H1 (cell line): ENCODE measurements around the gene BRS3. TPM values are rescaled to one million over a fixed set of nuclear protein-coding genes. Genes with fewer than 3 reads are reported as not detected.

Experiments used
- CTCF ChIA-PET: fragments of 300-600 bp; sonication (Branson Sonifier 250); formaldehyde crosslinking; loops from one replicate; lab custom pipeline; 2021; ENCODE audit not compliant: partially characterized antibody; lab: Charles Lee
- POLR2A ChIA-PET: fragments of 300-600 bp; sonication (Branson Sonifier 250); formaldehyde crosslinking; loops from one replicate; lab custom pipeline; 2021; ENCODE audit warnings: inconsistent platforms; ENCODE audit not compliant: partially characterized antibody; lab: Charles Lee
- DNase-seq, 2 experiments: peaks; one replicate each; pipeline versions ENCODE4 v3.0.0 to v3.0.0-alpha.2; 2010 to 2022; ENCODE audit warnings: low spot score in 2 of 2, low read depth in 1 of 2, mixed read lengths in 1 of 2
- FAIRE-seq: peaks from 2 replicates; lab custom pipeline; 2011; peaks lifted over from hg19 to GRCh38; lab: Jason Lieb, UNC
- H2AFZ ChIP-seq: 2 replicates; pipeline ENCODE4 v1.8.1; 2012; ENCODE audit warnings: low read length, inconsistent platforms
- H2AK5ac ChIP-seq: 2 replicates; pipeline ENCODE4 v1.6.1; 2013; ENCODE audit warnings: low read depth, low read length
- H2BK120ac ChIP-seq: replicated peaks from 2 replicates; pipeline ENCODE3; 2013; ENCODE audit warnings: low read depth, low read length, inconsistent platforms
- H2BK12ac ChIP-seq: 2 replicates; pipeline ENCODE4 v1.6.1; 2013; ENCODE audit warnings: low read depth, low read length
- H2BK15ac ChIP-seq: 2 replicates; pipeline ENCODE4 v1.6.1; 2013; ENCODE audit warnings: low read length
- H2BK20ac ChIP-seq: 2 replicates; pipeline ENCODE4 v1.6.1; 2013; ENCODE audit warnings: low read length
- H2BK5ac ChIP-seq: 2 replicates; pipeline ENCODE4 v1.6.1; 2013; ENCODE audit warnings: low read depth, low read length
- H3K14ac ChIP-seq: 2 replicates; pipeline ENCODE4 v1.6.1; 2013; ENCODE audit warnings: inconsistent platforms; ENCODE audit not compliant: insufficient read length
- H3K18ac ChIP-seq: 2 replicates; pipeline ENCODE4 v1.6.1; 2013; ENCODE audit warnings: low read length; ENCODE audit errors: extremely low read depth
- H3K23ac ChIP-seq: 2 replicates; pipeline ENCODE4 v1.6.1; 2013; ENCODE audit warnings: inconsistent platforms; ENCODE audit not compliant: insufficient read length
- H3K23me2 ChIP-seq: 2 replicates; pipeline ENCODE4 v1.6.1; 2013; ENCODE audit warnings: low read depth, low read length
- H3K27ac ChIP-seq: 2 replicates; pipeline ENCODE4 v1.6.1; 2011; ENCODE audit warnings: low read depth, low read length, inconsistent platforms
- H3K27me3 ChIP-seq, 4 experiments: replicated peaks in 1 of 4; 1 replicate in 1 of 4; 2 replicates in 3 of 4; pipeline versions ENCODE4 v1.6.1 to v1.8.1; 2011 to 2013; ENCODE audit warnings: low read length in 3 of 4, mild to moderate bottlenecking in 3 of 4, inconsistent platforms in 2 of 4, mixed read lengths in 2 of 4, moderate library complexity in 1 of 4; ENCODE audit not compliant: control insufficient read depth in 3 of 4, insufficient read depth in 3 of 4; ENCODE audit errors: extremely low read depth in 1 of 4
- H3K36me3 ChIP-seq, 4 experiments: 2 replicates each; pipeline versions ENCODE4 v1.6.1 to v1.8.1; 2011 to 2013; ENCODE audit warnings: mild to moderate bottlenecking in 4 of 4, low read length in 3 of 4, moderate library complexity in 2 of 4, control low read depth in 1 of 4, inconsistent platforms in 1 of 4; ENCODE audit not compliant: insufficient read depth in 4 of 4, control insufficient read depth in 2 of 4
- H3K4ac ChIP-seq: replicated peaks from 2 replicates; pipeline ENCODE3; 2013; ENCODE audit warnings: low read length, low read depth, mixed read lengths, inconsistent platforms; ENCODE audit not compliant: insufficient read length
- H3K4me1 ChIP-seq, 4 experiments: replicated peaks in 1 of 4; 1 replicate in 1 of 4; 2 replicates in 3 of 4; pipeline versions ENCODE4 v1.6.1 to v1.8.1; 2011 to 2013; ENCODE audit warnings: low read length in 3 of 4, inconsistent platforms in 2 of 4, mixed read lengths in 1 of 4; ENCODE audit not compliant: insufficient read depth in 4 of 4, control insufficient read depth in 3 of 4
- H3K4me2 ChIP-seq, 2 experiments: 2 replicates each; pipeline versions ENCODE4 v1.6.1 to v1.8.1; 2011 to 2013; ENCODE audit warnings: low read depth in 2 of 2, low read length in 2 of 2, control low read depth in 1 of 2, inconsistent platforms in 1 of 2, mild to moderate bottlenecking in 1 of 2; ENCODE audit not compliant: insufficient read depth in 1 of 2
- H3K4me3 ChIP-seq, 4 experiments: fragments of 200-600, 300-600 bp in 1 of 4; sonication (generic), shearing (Covaris generic), sonication (Bioruptor Twin) in 1 of 4; 2 replicates each; pipeline versions ENCODE4 v1.5.1 to v1.8.1; 2011 to 2016; ENCODE audit warnings: low read length in 4 of 4, low read depth in 3 of 4, control low read depth in 2 of 4, inconsistent platforms in 2 of 4, mild to moderate bottlenecking in 2 of 4, mixed read lengths in 1 of 4, moderate library complexity in 1 of 4; ENCODE audit not compliant: insufficient read depth in 2 of 4; ENCODE audit errors: extremely low read depth in 1 of 4
- H3K56ac ChIP-seq: replicated peaks from 2 replicates; pipeline ENCODE3; 2013; ENCODE audit warnings: low read depth, mild to moderate bottlenecking, mixed read lengths, low read length, inconsistent platforms; ENCODE audit not compliant: insufficient read length
- H3K79me1 ChIP-seq: 2 replicates; pipeline ENCODE4 v1.6.1; 2013; ENCODE audit warnings: low read depth, low read length, control low read depth
- H3K79me2 ChIP-seq, 2 experiments: 2 replicates each; pipeline versions ENCODE4 v1.6.1 to v1.8.1; 2012 to 2013; ENCODE audit warnings: low read length in 2 of 2, mild to moderate bottlenecking in 2 of 2, inconsistent platforms in 1 of 2; ENCODE audit not compliant: insufficient read depth in 2 of 2, control insufficient read depth in 1 of 2
- H3K9ac ChIP-seq, 4 experiments: replicated peaks in 1 of 4; 1 replicate in 1 of 4; 2 replicates in 3 of 4; pipeline versions ENCODE4 v1.6.1 to v1.8.1; 2011 to 2013; ENCODE audit warnings: low read depth in 3 of 4, low read length in 3 of 4, control low read depth in 2 of 4, mild to moderate bottlenecking in 2 of 4, moderate library complexity in 2 of 4, inconsistent platforms in 1 of 4; ENCODE audit errors: extremely low read depth in 1 of 4
- H3K9me3 ChIP-seq, 2 experiments: 2 replicates each; pipeline versions ENCODE4 v1.6.1 to v1.8.1; 2012 to 2013; ENCODE audit warnings: mild to moderate bottlenecking in 2 of 2, moderate library complexity in 2 of 2, control low read depth in 1 of 2, inconsistent platforms in 1 of 2, low read depth in 1 of 2, low read length in 1 of 2, mixed read lengths in 1 of 2; ENCODE audit not compliant: insufficient read depth in 2 of 2
- H4K20me1 ChIP-seq, 2 experiments: replicated peaks in 1 of 2; 2 replicates each; pipeline versions ENCODE3 to v1.8.1; 2011 to 2013; ENCODE audit warnings: inconsistent platforms in 2 of 2, low read length in 2 of 2, mild to moderate bottlenecking in 1 of 2; ENCODE audit not compliant: insufficient read depth in 2 of 2, control insufficient read depth in 1 of 2
- H4K5ac ChIP-seq: 2 replicates; pipeline ENCODE4 v1.6.1; 2013; ENCODE audit warnings: low read length, low read depth, mixed read lengths, inconsistent platforms; ENCODE audit not compliant: insufficient read length
- H4K8ac ChIP-seq: 2 replicates; pipeline ENCODE4 v1.8.0; 2013; ENCODE audit warnings: mild to moderate bottlenecking, moderate library complexity, low read length, inconsistent platforms; ENCODE audit not compliant: insufficient read depth; ENCODE audit errors: extremely low read depth
- H4K91ac ChIP-seq: replicated peaks from 2 replicates; pipeline ENCODE3; 2013; ENCODE audit warnings: low read length, mixed read lengths, inconsistent platforms; ENCODE audit not compliant: insufficient read length
- BACH1 ChIP-seq: IDR thresholded peaks from 2 replicates; pipeline ENCODE4 v1.6.1; 2012; ENCODE audit warnings: low read length, improper control_type of control experiment
- HDAC2 ChIP-seq, 2 experiments: fragments of 300-600 bp in 1 of 2; sonication (generic) in 1 of 2; IDR thresholded peaks; 2 replicates each; pipeline ENCODE4 v1.6.1; 2011 to 2012; ENCODE audit warnings: low read depth in 2 of 2, low read length in 2 of 2, mild to moderate bottlenecking in 2 of 2, moderate library complexity in 2 of 2, borderline replicate concordance in 1 of 2, inconsistent platforms in 1 of 2
- PHF8 ChIP-seq: fragments of 200-600 bp; sonication (generic); conservative IDR thresholded peaks from 2 replicates; pipeline ENCODE4 v1.7.1; 2012; ENCODE audit warnings: low read depth, mild to moderate bottlenecking, inconsistent platforms, low read length, moderate library complexity
- RNF2 ChIP-seq: fragments of 200-900, 300-1000 bp; sonication (generic); IDR thresholded peaks from 2 replicates; pipeline ENCODE4 v1.7.1; 2016; ENCODE audit warnings: borderline replicate concordance, low read depth, mild to moderate bottlenecking, antibody characterized with exemption, low read length; ENCODE audit not compliant: poor library complexity, severe bottlenecking; ENCODE audit errors: missing control alignments
- RXRA ChIP-seq: IDR thresholded peaks from 2 replicates; pipeline ENCODE4 v1.6.1; 2011; ENCODE audit warnings: low read depth, mild to moderate bottlenecking, low read length, moderate library complexity; ENCODE audit not compliant: insufficient read depth
- SP4 ChIP-seq: IDR thresholded peaks from 2 replicates; pipeline ENCODE4 v1.6.1; 2012; ENCODE audit warnings: low read length, inconsistent platforms
- TAF7 ChIP-seq: optimal IDR thresholded peaks from 2 replicates; pipeline ENCODE3; 2011; ENCODE audit warnings: low read depth, mild to moderate bottlenecking, inconsistent platforms, low read length, moderate library complexity, borderline replicate concordance
- WGBS, 2 experiments: shearing (Covaris generic) in 1 of 2; methylation state at CpG; one replicate each; pipeline versions ENCODE4 v1.1.6 to v1.1.7; 2013 to 2015; ENCODE audit warnings: low lambda C conversion rate in 2 of 2, mixed read lengths in 2 of 2, inconsistent platforms in 1 of 2, low coverage in 1 of 2, missing lambda C conversion rate in 1 of 2; ENCODE audit not compliant: insufficient replicate concordance in 2 of 2, insufficient coverage in 1 of 2, insufficient read length in 1 of 2; ENCODE audit errors: extremely low coverage in 1 of 2, missing lambda C conversion rate in 1 of 2; 5-methylcytosine and 5-hydroxymethylcytosine counted together
- polyA plus RNA-seq, 7 experiments: library from polyadenylated mRNA; depleted of rRNA in 3 of 7; stranded (reverse) in 5 of 7; unstranded in 2 of 7; fragments of >200 nt in 5 of 7; fragments of 200-250 nt in 2 of 7; gene quantifications; 1 replicate in 5 of 7; 2 replicates in 1 of 7; 4 replicates in 1 of 7; pipeline versions ENCODE4 v1.2.1 to v1.2.3, GENCODE V29; 2011 to 2013; ENCODE audit warnings: missing spikeins in 2 of 7, mixed read lengths in 2 of 7
- total RNA-seq: library from RNA; stranded (reverse); fragmentation: NEBNext Ultra II Directional; extraction: Animal tissue kit (Norgen Biotek cat#: 25700); gene quantifications from 2 replicates; pipeline ENCODE4 v1.2.1, GENCODE V29; 2021
- TF ChIP-seq, protein P1 (sequence below): IDR thresholded peaks from 2 replicates; pipeline ENCODE4 v1.6.1; 2012; ENCODE audit warnings: inconsistent platforms
- TF ChIP-seq, protein P2 (sequence below), 3 experiments: IDR thresholded peaks; 1 replicate in 2 of 3; 2 replicates in 1 of 3; pipeline versions ENCODE4 v1.5.1 to v1.6.1; 2011; ENCODE audit warnings: low read length in 3 of 3, mild to moderate bottlenecking in 3 of 3, inconsistent platforms in 2 of 3, low read depth in 1 of 3, moderate library complexity in 1 of 3; ENCODE audit not compliant: insufficient read depth in 1 of 3; ENCODE audit errors: control extremely low read depth in 1 of 3

BRS3 gene
- total and polyA plus RNA-seq, 2 of the 8 experiments (the other 6 are each of a cell fraction or from before 2014, with no cell fraction given), result not detected

DNA sequence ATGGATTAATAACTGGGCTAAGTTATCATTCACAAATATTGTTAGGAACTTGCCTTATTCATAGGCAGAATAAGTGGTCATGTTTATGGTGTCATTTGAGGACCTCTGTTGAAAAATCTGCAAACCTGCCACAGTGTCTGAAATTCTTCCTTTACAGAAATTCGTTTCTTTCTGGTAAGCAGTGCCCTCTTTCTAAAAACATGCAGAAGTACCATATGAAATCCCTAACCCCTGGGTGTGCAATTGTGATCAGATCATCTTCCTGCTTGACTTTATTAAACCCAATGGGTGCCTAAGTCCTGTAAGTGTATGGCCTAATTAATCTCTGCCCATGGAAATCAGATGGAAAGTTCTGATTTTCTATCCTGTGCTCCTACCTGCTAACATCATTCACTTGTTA, 5.3 kb downstream of the BRS3 start:
- H3K56ac ChIP-seq, result no peak overlapping the region
- no peak overlapping the region for H3K4me2 ChIP-seq
- H3K4me3 ChIP-seq, result no peak overlapping the region
- H2BK20ac ChIP-seq, result no peak overlapping the region
- H2AFZ ChIP-seq, result no peak overlapping the region
- no peak overlapping the region for H2BK12ac ChIP-seq
- no peak overlapping the region for H4K8ac ChIP-seq
- H3K79me2 ChIP-seq, result peaks cover 0 to 4% of the 10 kb centered on the region in 2 experiments; a peak in 2 of 4 replicates
- FAIRE-seq, result no peak
- H3K18ac ChIP-seq, result no peak overlapping the region
- no peak overlapping the region for H3K14ac ChIP-seq
- no peak overlapping the region for H3K27ac ChIP-seq
- H3K79me1 ChIP-seq, result no peaks in the 10 kb centered on the region
- no peak overlapping the region for H2BK120ac ChIP-seq
- no peak overlapping the region for H4K5ac ChIP-seq
- no peak overlapping the region for H2AK5ac ChIP-seq
- H2BK5ac ChIP-seq, result no peak overlapping the region
- H4K91ac ChIP-seq, result no peak overlapping the region
- no peak overlapping the region for H2BK15ac ChIP-seq
- H3K23ac ChIP-seq, result no peak overlapping the region
- no peaks in the 10 kb centered on the region for H3K23me2 ChIP-seq
- no peak for DNase-seq
- H3K4me1 ChIP-seq, result no peaks in the 10 kb centered on the region
- H3K4ac ChIP-seq, result no peak overlapping the region
- H3K36me3 ChIP-seq, result no peaks in the 10 kb centered on the region
- H3K27me3 ChIP-seq, result no peaks in the 10 kb centered on the region
- H3K9me3 ChIP-seq, result no peaks in the 10 kb centered on the region
- no peak overlapping the region for H3K9ac ChIP-seq
- WGBS, 2 experiments, result 100% methylated on average over 1 of the region's 1 CpG; no CpG with 5 or more reads in 1 of the 2 experiments
- ChIA-PET CTCF (no interaction called here), POLR2A (no interaction called here)
- H4K20me1 ChIP-seq, result no peaks in the 10 kb centered on the region
- TF ChIP-seq HDAC2 (IDR thresholded peaks at IDR 0.05; ENCODE audit: borderline replicate concordance in 1 of 2, low read depth in 2 of 2, low read length in 2 of 2), result no peak
- TF ChIP-seq, protein P1, sequence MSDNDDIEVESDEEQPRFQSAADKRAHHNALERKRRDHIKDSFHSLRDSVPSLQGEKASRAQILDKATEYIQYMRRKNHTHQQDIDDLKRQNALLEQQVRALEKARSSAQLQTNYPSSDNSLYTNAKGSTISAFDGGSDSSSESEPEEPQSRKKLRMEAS, result no peak
- no peak for TF ChIP-seq BACH1
- TF ChIP-seq SP4, result no peak
- TF ChIP-seq TAF7, result no peak
- TF ChIP-seq, protein P2, sequence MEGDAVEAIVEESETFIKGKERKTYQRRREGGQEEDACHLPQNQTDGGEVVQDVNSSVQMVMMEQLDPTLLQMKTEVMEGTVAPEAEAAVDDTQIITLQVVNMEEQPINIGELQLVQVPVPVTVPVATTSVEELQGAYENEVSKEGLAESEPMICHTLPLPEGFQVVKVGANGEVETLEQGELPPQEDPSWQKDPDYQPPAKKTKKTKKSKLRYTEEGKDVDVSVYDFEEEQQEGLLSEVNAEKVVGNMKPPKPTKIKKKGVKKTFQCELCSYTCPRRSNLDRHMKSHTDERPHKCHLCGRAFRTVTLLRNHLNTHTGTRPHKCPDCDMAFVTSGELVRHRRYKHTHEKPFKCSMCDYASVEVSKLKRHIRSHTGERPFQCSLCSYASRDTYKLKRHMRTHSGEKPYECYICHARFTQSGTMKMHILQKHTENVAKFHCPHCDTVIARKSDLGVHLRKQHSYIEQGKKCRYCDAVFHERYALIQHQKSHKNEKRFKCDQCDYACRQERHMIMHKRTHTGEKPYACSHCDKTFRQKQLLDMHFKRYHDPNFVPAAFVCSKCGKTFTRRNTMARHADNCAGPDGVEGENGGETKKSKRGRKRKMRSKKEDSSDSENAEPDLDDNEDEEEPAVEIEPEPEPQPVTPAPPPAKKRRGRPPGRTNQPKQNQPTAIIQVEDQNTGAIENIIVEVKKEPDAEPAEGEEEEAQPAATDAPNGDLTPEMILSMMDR (IDR thresholded peaks at IDR 0.05; ENCODE audit: control extremely low read depth in 1 of 3, insufficient read depth in 1 of 3, low read depth in 1 of 3, low read length in 3 of 3), result no peak
- TF ChIP-seq RNF2, result no peak
- no peak for TF ChIP-seq RXRA
- TF ChIP-seq PHF8, result no peak
